MM.1S (cell line): ENCODE results near the gene NDNF.

ENCODE experiments used
- DNase-seq: peaks from one replicate; pipeline ENCODE4 v3.0.0-alpha.2; 2015
- H2AFZ ChIP-seq: fragments of 300-600 bp; sonication (generic); 2 replicates; pipeline ENCODE4 v1.6.0; 2016; ENCODE audit warnings: antibody characterized with exemption, low read length
- H3F3A ChIP-seq: fragments of 300-600 bp; sonication (generic); 2 replicates; pipeline ENCODE4 v1.6.1; 2016; ENCODE audit warnings: mild to moderate bottlenecking, antibody characterized with exemption, low read length, moderate library complexity, mixed read lengths; ENCODE audit not compliant: insufficient read depth
- H3K27ac ChIP-seq: fragments of 300-600 bp; sonication (generic); 2 replicates; pipeline ENCODE4 v1.5.1; 2016; ENCODE audit warnings: mild to moderate bottlenecking, low read length
- H3K27me3 ChIP-seq: fragments of 300-600 bp; sonication (generic); replicated peaks from 2 replicates; pipeline ENCODE4 v1.6.0; 2016; ENCODE audit warnings: low read length; ENCODE audit not compliant: insufficient read depth
- H3K36me3 ChIP-seq: fragments of 300-600 bp; sonication (generic); replicated peaks from 2 replicates; pipeline ENCODE4 v1.6.1; 2016; ENCODE audit warnings: mild to moderate bottlenecking, low read length, mixed read lengths; ENCODE audit not compliant: insufficient read depth
- H3K4me1 ChIP-seq: fragments of 300-600 bp; sonication (generic); 2 replicates; pipeline ENCODE4 v1.6.1; 2016; ENCODE audit warnings: low read length, mixed read lengths
- H3K4me2 ChIP-seq: fragments of 300-600 bp; sonication (generic); 2 replicates; pipeline ENCODE4 v1.6.0; 2016; ENCODE audit warnings: low read depth, low read length
- H3K4me3 ChIP-seq: fragments of 300-600 bp; sonication (generic); 2 replicates; pipeline ENCODE4 v1.5.1; 2016; ENCODE audit warnings: low read length, mixed read lengths
- H3K79me2 ChIP-seq: fragments of 300-600 bp; sonication (generic); 2 replicates; pipeline ENCODE4 v1.6.1; 2016; ENCODE audit warnings: mixed run types, low read length, mixed read lengths
- H3K9ac ChIP-seq: fragments of 300-600 bp; sonication (generic); 2 replicates; pipeline ENCODE4 v1.6.1; 2016; ENCODE audit warnings: low read length, mixed read lengths
- H3K9me2 ChIP-seq: fragments of 300-600 bp; sonication (generic); replicated peaks from 2 replicates; pipeline ENCODE4 v1.6.1; 2016; ENCODE audit warnings: mild to moderate bottlenecking, low read length, mixed read lengths; ENCODE audit not compliant: insufficient read depth
- H3K9me3 ChIP-seq: fragments of 300-600 bp; sonication (generic); replicated peaks from 2 replicates; pipeline ENCODE4 v1.6.1; 2016; ENCODE audit warnings: mild to moderate bottlenecking, low read length, mixed read lengths; ENCODE audit not compliant: insufficient read depth
- H4K20me1 ChIP-seq: fragments of 300-600 bp; sonication (generic); 2 replicates; pipeline ENCODE4 v1.6.1; 2016; ENCODE audit warnings: mild to moderate bottlenecking, low read length, moderate library complexity, mixed read lengths; ENCODE audit not compliant: insufficient read depth
- CTCF ChIP-seq: fragments of 300-600 bp; sonication (generic); IDR thresholded peaks from 2 replicates; pipeline ENCODE4 v1.5.1; 2016; ENCODE audit warnings: antibody characterized with exemption, low read length, mixed read lengths
- EZH2 ChIP-seq: fragments of 300-600 bp; sonication (generic); optimal IDR thresholded peaks from 2 replicates; pipeline ENCODE3; 2017; ENCODE audit warnings: low read depth, mild to moderate bottlenecking, antibody characterized with exemption, low read length, mixed read lengths
- EZH2phosphoT487 ChIP-seq: fragments of 300-600 bp; sonication (generic); IDR thresholded peaks from 2 replicates; pipeline ENCODE4 v1.6.1; 2018; ENCODE audit warnings: antibody characterized with exemption, low read length

Gene NDNF

DNA sequence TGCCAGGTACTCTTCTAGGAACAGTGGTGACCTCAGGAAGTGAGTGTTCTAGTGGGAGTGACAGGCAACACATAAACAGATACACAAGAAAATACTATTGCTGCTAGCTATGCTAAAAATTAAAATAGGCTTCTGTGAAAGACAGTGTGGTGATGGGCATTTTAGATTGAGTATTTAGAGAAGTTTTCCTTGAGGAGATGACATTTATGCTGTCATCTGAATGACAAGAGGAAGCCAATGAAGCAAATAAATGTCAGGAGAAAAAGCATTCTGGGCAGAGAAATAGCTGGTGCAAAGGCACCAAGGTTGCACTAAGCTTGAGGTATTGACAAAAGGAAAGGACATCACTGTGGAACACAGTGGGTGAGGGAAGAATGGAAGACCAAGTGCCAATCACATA is 18.0 kb downstream of the NDNF start:
- H3K79me2 ChIP-seq: no peaks in the 10 kb centered on the region
- no peaks in the 10 kb centered on the region for H3K36me3 ChIP-seq
- no peak overlapping the region for H3K27ac ChIP-seq
- no peak for TF ChIP-seq EZH2
- TF ChIP-seq CTCF: no peak
- TF ChIP-seq EZH2phosphoT487: no peak
- H2AFZ ChIP-seq: no peak overlapping the region
- no peaks in the 10 kb centered on the region for H4K20me1 ChIP-seq
- no peaks in the 10 kb centered on the region for H3F3A ChIP-seq
- no peaks in the 10 kb centered on the region for H3K9me2 ChIP-seq
- no peak overlapping the region for H3K9ac ChIP-seq
- H3K4me2 ChIP-seq: no peak overlapping the region
- H3K9me3 ChIP-seq: no peaks in the 10 kb centered on the region
- DNase-seq: no peak
- no peak overlapping the region for H3K4me3 ChIP-seq
- H3K4me1 ChIP-seq: peaks cover 24% of the 10 kb centered on the region
- no peaks in the 10 kb centered on the region for H3K27me3 ChIP-seq

DNA sequence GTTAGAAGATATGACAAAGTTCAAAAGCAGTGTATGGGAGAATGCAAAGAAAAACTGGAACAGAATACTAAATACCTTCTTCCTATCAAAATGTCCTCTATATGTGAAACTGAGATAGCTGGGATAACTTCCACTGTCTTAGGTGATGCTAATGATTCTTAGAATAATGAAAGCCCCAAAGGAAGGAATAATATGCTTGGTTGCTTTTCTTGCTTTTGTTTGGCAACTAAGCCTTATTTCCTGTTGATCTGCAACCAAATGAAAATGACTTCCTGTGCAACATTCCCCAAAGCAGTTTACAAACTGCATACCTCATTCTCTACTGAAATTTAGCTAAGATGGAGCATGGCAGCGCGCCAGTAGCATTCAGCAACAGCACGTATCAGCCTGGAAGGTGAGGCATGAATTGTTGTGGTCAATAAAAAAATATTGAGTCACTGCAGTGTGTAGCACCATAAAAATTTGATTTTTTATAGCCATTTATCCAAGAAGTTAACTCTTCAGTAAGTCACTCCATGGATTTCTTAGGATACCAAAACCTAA is 18.7 kb downstream of the NDNF start:
- Histone ChIP-seq H3K27ac (no peak overlapping the region), H2AFZ (no peak overlapping the region), H3K4me2 (peak overlapping the region; percentile 6; the same call in 1 of the 2 replicates), H3F3A (no peaks in the 10 kb centered on the region), H3K36me3 (no peaks in the 10 kb centered on the region), H3K9me3 (no peaks in the 10 kb centered on the region), H3K9ac (no peak overlapping the region), H3K27me3 (no peaks in the 10 kb centered on the region), H3K9me2 (no peaks in the 10 kb centered on the region), H3K4me3 (no peak overlapping the region), H4K20me1 (no peaks in the 10 kb centered on the region), H3K79me2 (no peaks in the 10 kb centered on the region), H3K4me1 (peaks cover 24% of the 10 kb centered on the region)
- peak; percentile 47 for DNase-seq
- no peak for TF ChIP-seq CTCF
- no peak for TF ChIP-seq EZH2phosphoT487

- Histone ChIP-seq H3K79me2 (no peaks in the 10 kb centered on the region), H3K9ac (no peak overlapping the region), H3K4me3 (no peak overlapping the region), H3K4me2 (no peak overlapping the region), H3K27ac (no peak overlapping the region), H3K9me2 (no peaks in the 10 kb centered on the region), H3K36me3 (no peaks in the 10 kb centered on the region), H4K20me1 (no peaks in the 10 kb centered on the region), H2AFZ (no peak overlapping the region), H3F3A (no peaks in the 10 kb centered on the region), H3K9me3 (no peaks in the 10 kb centered on the region), H3K27me3 (no peaks in the 10 kb centered on the region), H3K4me1 (peaks cover 28% of the 10 kb centered on the region)
- TF ChIP-seq EZH2 (no peak), CTCF (peak; percentile 59)
- peak; percentile 58 for DNase-seq
These were observed 22.0 kb downstream of the NDNF start for GRCh38 chr4:121050300-121050699.
